Measurements from ENCODE around the gene METTL17. TPM values are rescaled to one million over a fixed set of nuclear protein-coding genes. Genes with fewer than 3 reads are reported as not detected.
"Not testable (repeated sequence)": the region's sequence is repeated elsewhere in the genome, so short reads cannot be mapped to it uniquely, and the experiment has no call there.

Gene METTL17
- total RNA-seq, 1 experiment from 2014 or later: 47.1 TPM

DNA sequence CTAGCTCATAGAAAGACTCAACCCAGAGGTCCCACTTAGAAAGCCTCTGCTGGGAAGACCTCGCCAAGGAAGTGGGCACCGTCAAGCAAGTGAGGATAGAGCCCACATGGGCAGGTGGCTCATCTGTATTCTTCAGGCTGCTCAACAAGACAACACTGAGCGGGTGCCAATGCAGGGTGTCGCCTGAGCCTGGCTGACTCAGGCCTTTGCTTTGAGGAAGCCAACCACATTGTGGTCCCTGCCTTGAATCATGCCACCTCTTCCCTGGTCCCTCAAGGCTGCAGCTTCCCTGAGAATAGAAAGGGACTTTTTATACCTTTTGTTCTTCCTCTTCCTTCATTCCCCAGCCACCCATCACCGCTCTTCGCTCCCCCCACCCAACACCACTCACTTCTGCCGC, 47.0 kb downstream of the METTL17 start:
- DNase-seq (ENCODE audit: low read depth, low spot score): no peak

GRCh38 chr14:21037156-21037555, 47.4 kb downstream of the METTL17 start:
- in situ Hi-C loops (cut with HindIII; ENCODE audit: low pct_unique_long_range_greater_than_20kb, low sequenced_read_pairs): no loop called here

More for the DNA sequence above, 47.0 kb downstream of the METTL17 start:
- in situ Hi-C loops (cut with HindIII; ENCODE audit: low pct_unique_long_range_greater_than_20kb, low sequenced_read_pairs): no loop called here

DNA sequence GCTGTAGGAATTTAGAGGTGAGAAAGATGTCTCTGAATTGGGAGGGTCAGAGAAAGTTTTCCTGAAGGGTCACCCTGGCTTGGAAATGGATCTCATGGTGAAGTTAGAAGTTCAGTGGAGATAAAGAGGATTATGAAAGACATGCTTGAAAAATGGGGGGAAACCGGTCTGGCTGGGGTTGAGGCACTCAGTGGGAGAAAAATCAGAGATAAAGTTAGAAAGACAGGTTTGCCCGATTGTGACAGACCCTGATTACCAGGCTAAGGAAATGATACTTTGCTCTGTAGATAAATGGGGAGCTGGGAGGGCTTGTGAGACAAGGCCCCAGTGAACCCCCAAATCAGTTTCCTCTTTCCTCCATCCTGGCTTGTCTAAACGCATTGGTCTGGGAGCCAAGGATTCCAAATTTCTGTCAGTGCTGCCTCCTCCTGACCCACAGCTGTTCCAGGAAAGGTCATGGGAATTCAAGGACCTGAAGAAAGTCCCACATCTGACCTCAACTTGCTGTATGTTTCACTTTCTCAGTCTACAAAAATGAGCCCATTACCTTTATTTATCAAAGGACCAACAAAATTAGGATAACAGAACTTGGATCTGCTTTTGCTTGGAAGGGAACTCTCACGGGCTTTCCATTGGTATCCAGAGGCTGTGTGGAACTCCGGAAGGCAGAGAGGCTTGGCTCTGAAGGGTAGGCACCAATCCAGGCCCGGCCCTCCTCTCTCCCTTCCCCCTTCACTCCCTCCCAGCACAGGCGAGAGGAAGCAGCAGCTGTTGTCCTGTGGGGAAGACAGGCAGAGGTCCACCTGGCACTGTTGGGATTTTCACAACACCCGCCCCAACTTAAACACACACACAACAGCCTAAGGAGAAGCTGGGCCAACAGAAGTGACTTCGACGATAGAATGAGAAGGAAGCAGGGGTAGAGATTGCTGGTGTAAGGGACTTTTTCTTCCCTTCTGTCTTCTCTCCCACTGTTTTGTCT, 49.0 kb downstream of the METTL17 start:
- in situ Hi-C loops (cut with HindIII; ENCODE audit: low pct_unique_long_range_greater_than_20kb, low sequenced_read_pairs): no loop called here
- DNase-seq (ENCODE audit: low read depth, low spot score): peak; percentile 70

More at GRCh38 chr14:21037156-21037555, 47.4 kb downstream of the METTL17 start:
- DNase-seq (ENCODE audit: low read depth, low spot score): no peak

GRCh38 chr14:21039585-21040369, 50.0 kb downstream of the METTL17 start:
- in situ Hi-C loops (cut with HindIII; ENCODE audit: low pct_unique_long_range_greater_than_20kb, low sequenced_read_pairs): no loop called here
- DNase-seq (ENCODE audit: low read depth, low spot score): peak; percentile 84

DNA sequence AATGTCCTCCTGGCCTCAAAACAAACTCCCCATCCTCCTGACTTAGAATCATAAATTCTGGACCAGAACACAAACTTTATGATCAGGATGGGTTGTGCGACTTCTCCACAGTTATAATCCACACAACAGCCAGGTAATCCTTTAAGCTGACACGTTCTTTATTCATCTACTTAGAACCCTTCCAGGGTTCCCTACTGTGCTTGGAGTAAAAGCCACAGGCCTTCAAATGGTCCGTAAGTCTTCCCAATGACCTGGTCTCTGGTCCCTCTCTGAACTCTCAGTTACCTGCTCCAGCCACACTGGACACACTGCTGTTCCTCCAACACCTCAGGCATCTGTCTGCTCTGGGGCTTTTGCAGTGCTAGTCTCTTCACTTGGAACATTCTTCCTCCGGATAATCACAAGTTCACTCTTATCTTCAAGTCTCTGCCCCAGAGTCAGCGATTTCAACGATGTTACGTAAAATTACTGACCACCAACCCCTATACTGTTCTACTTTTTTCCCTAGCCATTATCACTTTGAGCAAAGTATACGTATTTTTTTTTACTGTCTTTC, 50.7 kb downstream of the METTL17 start:
- in situ Hi-C loops (cut with HindIII; ENCODE audit: low pct_unique_long_range_greater_than_20kb, low sequenced_read_pairs): no loop called here

GRCh38 chr14:21040941-21041340, 51.2 kb downstream of the METTL17 start:
- in situ Hi-C loops (cut with HindIII; ENCODE audit: low pct_unique_long_range_greater_than_20kb, low sequenced_read_pairs); DNase-seq (ENCODE audit: low read depth, low spot score): not testable (repeated sequence)

More for the DNA sequence above, 50.7 kb downstream of the METTL17 start:
- no peak for DNase-seq (ENCODE audit: low read depth, low spot score)

GRCh38 chr14:21041676-21042433, 52.1 kb downstream of the METTL17 start, which contains the start of gene RNASE7:
TSS of gene RNASE7 (plus strand) at chr14:21042362. CDS start at chr14:21042993, 631 bp downstream.
- in situ Hi-C loops (cut with HindIII; ENCODE audit: low pct_unique_long_range_greater_than_20kb, low sequenced_read_pairs): no loop called here
- DNase-seq (ENCODE audit: low read depth, low spot score): peak; percentile 44

DNA sequence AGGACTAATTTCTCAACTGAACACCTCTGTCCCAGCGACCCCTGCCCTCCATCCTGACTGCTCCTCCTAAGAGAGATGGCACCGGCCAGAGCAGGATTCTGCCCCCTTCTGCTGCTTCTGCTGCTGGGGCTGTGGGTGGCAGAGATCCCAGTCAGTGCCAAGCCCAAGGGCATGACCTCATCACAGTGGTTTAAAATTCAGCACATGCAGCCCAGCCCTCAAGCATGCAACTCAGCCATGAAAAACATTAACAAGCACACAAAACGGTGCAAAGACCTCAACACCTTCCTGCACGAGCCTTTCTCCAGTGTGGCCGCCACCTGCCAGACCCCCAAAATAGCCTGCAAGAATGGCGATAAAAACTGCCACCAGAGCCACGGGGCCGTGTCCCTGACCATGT, 53.1 kb downstream of the METTL17 start:
- no peak for DNase-seq (ENCODE audit: low read depth, low spot score)
- in situ Hi-C loops (cut with HindIII; ENCODE audit: low pct_unique_long_range_greater_than_20kb, low sequenced_read_pairs): no loop called here

GRCh38 chr14:21043387-21043973, 53.7 kb downstream of the METTL17 start:
- in situ Hi-C loops (cut with HindIII; ENCODE audit: low pct_unique_long_range_greater_than_20kb, low sequenced_read_pairs): no loop called here
- DNase-seq (ENCODE audit: low read depth, low spot score): no peak

DNA sequence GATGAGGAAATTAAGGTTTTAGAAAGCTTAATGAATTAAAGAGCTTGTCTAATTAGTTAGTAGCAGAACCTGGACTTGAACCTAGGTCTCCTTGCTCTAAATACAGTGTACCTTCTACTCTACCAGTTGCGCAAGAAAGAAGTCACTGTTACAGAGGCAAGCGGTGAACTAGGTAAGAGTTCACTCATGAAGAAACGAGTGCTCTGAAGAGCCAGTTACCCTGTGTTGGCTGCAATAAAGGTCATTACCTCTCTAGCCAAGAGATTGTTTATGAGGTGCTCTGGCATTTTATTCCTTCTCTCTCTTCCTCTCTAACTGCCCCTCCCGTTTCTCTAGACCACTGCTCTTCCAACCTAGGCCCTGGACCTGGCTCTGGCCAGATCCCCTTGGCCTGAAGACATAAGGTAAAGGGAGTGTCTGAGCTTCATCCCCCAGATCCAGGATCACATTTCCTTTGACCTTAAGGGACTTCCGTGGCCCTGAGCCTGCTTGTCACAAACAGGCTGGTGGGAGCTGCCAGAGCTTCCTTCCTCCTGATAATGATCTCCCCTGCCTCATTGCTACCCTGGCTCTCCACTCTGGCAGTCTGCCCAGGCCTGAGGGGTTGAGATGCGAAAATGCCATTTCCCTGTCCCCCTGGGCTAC, 54.3 kb downstream of the METTL17 start:
- in situ Hi-C loops (cut with HindIII; ENCODE audit: low pct_unique_long_range_greater_than_20kb, low sequenced_read_pairs): no loop called here
- DNase-seq (ENCODE audit: low read depth, low spot score): no peak

Small RNAs within 50 kb of the gene (small RNA-seq; reads per million reads assigned to genes)
- gene RN7SL189P: 0 reads per million in 2 experiments

Other genes with a start within 250 kb of the METTL17 start
- not detected in 2 replicates for gene EDDM3A, start 244.1 kb upstream of the METTL17 start, total RNA-seq (2014; rRNA removed; shearing (Covaris generic))
- gene EDDM3B, start 221.6 kb upstream of the METTL17 start, total RNA-seq (2014; rRNA removed; shearing (Covaris generic)): not detected in 2 replicates
- not detected in 2 replicates for gene RNASE6, start 208.7 kb upstream of the METTL17 start, total RNA-seq (2014; rRNA removed; shearing (Covaris generic))
- gene RNASE1, start 187.1 kb upstream of the METTL17 start, total RNA-seq (2014; rRNA removed; shearing (Covaris generic)): 0.21 TPM in 1 of 2 replicates, not detected in the other
- gene RNASE3, start 98.6 kb upstream of the METTL17 start, total RNA-seq (2014; rRNA removed; shearing (Covaris generic)): not detected in 2 replicates
- not detected in 2 replicates for gene RNASE2, start 34.5 kb upstream of the METTL17 start, total RNA-seq (2014; rRNA removed; shearing (Covaris generic))
- not detected in 2 replicates for gene SLC39A2, start 9.3 kb downstream of the METTL17 start, total RNA-seq (2014; rRNA removed; shearing (Covaris generic))
- gene NDRG2, start 35.1 kb downstream of the METTL17 start, total RNA-seq (2014; rRNA removed; shearing (Covaris generic)): 12.0 and 13.4 TPM in 2 replicates
- not detected in 2 replicates for gene TPPP2, start 40.2 kb downstream of the METTL17 start, total RNA-seq (2014; rRNA removed; shearing (Covaris generic))
- gene RNASE13, start 44.8 kb downstream of the METTL17 start, total RNA-seq (2014; rRNA removed; shearing (Covaris generic)): not detected in 2 replicates
- not detected in 2 replicates for gene RNASE7, start 52.4 kb downstream of the METTL17 start, total RNA-seq (2014; rRNA removed; shearing (Covaris generic))
- not detected in 2 replicates for gene RNASE8, start 67.8 kb downstream of the METTL17 start, total RNA-seq (2014; rRNA removed; shearing (Covaris generic))
- 16.0 and 19.7 TPM in 2 replicates for gene ARHGEF40, start 80.3 kb downstream of the METTL17 start, total RNA-seq (2014; rRNA removed; shearing (Covaris generic))
- 5.5 and 5.9 TPM in 2 replicates for gene ZNF219, start 108.7 kb downstream of the METTL17 start, total RNA-seq (2014; rRNA removed; shearing (Covaris generic))
- 0.11 TPM in 1 of 2 replicates, not detected in the other for gene TMEM253, start 111.1 kb downstream of the METTL17 start, total RNA-seq (2014; rRNA removed; shearing (Covaris generic))
- gene OR5AU1, start 166.1 kb downstream of the METTL17 start, total RNA-seq (2014; rRNA removed; shearing (Covaris generic)): not detected in 2 replicates